Gastroesophageal sphincter (tissue), 3 donors: ENCODE measurements around the gene DNAJC4.

Source experiments
- EP300 ChIP-seq: sonication (generic); formaldehyde crosslinking; IDR thresholded peaks from one replicate; pipeline ENCODE4 v1.6.1; 2017; ENCODE audit warnings: antibody characterized with exemption, mild to moderate bottlenecking
- POLR2A ChIP-seq, 2 donors: fragments of 450-650 bp; IDR thresholded peaks; one replicate each; pipeline ENCODE4 v1.6.1; 2017; ENCODE audit warnings: antibody characterized with exemption in 2 of 2, mild to moderate bottlenecking in 2 of 2, moderate library complexity in 1 of 2
- TF ChIP-seq, protein P1 (sequence below), 4 experiments: fragments of 200-600 bp in 2 of 4; fragments of 450-650 bp in 2 of 4; sonication (generic) in 1 of 4; IDR thresholded peaks; one replicate each; pipeline ENCODE4 v1.5.1; 2017 to 2019; ENCODE audit warnings: antibody characterized with exemption in 4 of 4, mild to moderate bottlenecking in 2 of 4, moderate library complexity in 2 of 4

DNA sequence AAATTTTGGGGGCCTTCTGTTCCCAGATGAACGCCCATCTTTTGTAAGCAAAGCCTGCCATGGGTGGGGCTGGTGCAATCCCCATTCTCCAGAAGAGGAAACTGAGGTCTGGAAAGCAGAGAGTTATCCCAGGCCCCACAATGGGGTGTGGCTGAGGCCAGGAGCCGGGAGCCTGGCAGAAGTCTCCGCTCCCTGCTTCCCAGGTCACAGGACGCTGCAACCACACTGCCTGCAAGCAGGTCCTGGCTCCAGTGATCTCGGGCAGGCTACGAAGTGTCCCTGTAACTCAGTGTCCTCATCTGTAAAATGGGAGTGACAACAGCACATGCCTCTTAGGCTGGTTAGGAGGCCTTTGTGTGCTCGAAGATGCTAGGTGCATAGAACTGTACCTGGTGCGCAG is 22.7 kb downstream of the DNAJC4 start:
- TF ChIP-seq, protein P1, sequence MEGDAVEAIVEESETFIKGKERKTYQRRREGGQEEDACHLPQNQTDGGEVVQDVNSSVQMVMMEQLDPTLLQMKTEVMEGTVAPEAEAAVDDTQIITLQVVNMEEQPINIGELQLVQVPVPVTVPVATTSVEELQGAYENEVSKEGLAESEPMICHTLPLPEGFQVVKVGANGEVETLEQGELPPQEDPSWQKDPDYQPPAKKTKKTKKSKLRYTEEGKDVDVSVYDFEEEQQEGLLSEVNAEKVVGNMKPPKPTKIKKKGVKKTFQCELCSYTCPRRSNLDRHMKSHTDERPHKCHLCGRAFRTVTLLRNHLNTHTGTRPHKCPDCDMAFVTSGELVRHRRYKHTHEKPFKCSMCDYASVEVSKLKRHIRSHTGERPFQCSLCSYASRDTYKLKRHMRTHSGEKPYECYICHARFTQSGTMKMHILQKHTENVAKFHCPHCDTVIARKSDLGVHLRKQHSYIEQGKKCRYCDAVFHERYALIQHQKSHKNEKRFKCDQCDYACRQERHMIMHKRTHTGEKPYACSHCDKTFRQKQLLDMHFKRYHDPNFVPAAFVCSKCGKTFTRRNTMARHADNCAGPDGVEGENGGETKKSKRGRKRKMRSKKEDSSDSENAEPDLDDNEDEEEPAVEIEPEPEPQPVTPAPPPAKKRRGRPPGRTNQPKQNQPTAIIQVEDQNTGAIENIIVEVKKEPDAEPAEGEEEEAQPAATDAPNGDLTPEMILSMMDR (IDR thresholded peaks at IDR 0.05) = no peak
- no peak for TF ChIP-seq POLR2A (IDR thresholded peaks at IDR 0.05)
- TF ChIP-seq EP300 = no peak
